Measurements from ENCODE around the gene HOXB7. TPM values are rescaled to one million over a fixed set of nuclear protein-coding genes. Genes with fewer than 3 reads are reported as not detected.

The HOXB7 gene
- polyA plus RNA-seq, 3 donors: not detected

GRCh38 chr17:48587276-48588073 is 23.3 kb downstream of the HOXB7 start:
- Histone ChIP-seq H3K27me3 (ENCODE audit: control insufficient read depth in 2 of 2, insufficient read depth in 2 of 2, low read length in 2 of 2) (peaks cover 91 to 99% of the 10 kb centered on the region in 2 donors), H3K4me1 (ENCODE audit: control insufficient read depth in 1 of 2, insufficient read depth in 2 of 2, low read length in 2 of 2) (peaks cover 30 to 44% of the 10 kb centered on the region in 2 donors), H3K4me2 (replicated peaks; ENCODE audit: extremely low read depth, low read length, poor library complexity, severe bottlenecking) (no peak overlapping the region), H3K36me3 (replicated peaks in 1 of 2; ENCODE audit: control insufficient read depth in 1 of 2, insufficient read depth in 2 of 2, low read length in 2 of 2) (no peaks in the 10 kb centered on the region), H3K79me2 (ENCODE audit: insufficient read depth, low read length) (no peaks in the 10 kb centered on the region), H3K4me3 (replicated peaks in 1 of 3; ENCODE audit: low read depth in 2 of 3, low read length in 3 of 3) (no peak overlapping the region), H3K27ac (ENCODE audit: low read depth in 1 of 2, low read length in 2 of 2) (no peak overlapping the region), H2AFZ (ENCODE audit: insufficient read depth, low read depth, low read length, poor library complexity, severe bottlenecking) (no peak overlapping the region), H3K9me3 (replicated peaks in 1 of 2; ENCODE audit: control insufficient read depth in 1 of 2, insufficient read depth in 1 of 2, low read length in 2 of 2) (peaks cover 0 to 20% of the 10 kb centered on the region in 2 donors), H3K9ac (ENCODE audit: insufficient read depth, low read length, poor library complexity, severe bottlenecking) (no peak overlapping the region), H4K20me1 (ENCODE audit: insufficient read depth, low read length) (no peaks in the 10 kb centered on the region)
- no peak overlapping the region for H3K27ac Mint-ChIP-seq
- peaks cover 11 to 44% of the 10 kb centered on the region in 2 donors for H3K36me3 Mint-ChIP-seq
- 47% methylated on average over 2 of the region's 5 CpGs for WGBS (ENCODE audit: insufficient coverage)
- peaks cover 99 to 100% (median 100%) of the 10 kb centered on the region in 3 donors for H3K27me3 Mint-ChIP-seq (ENCODE audit: low read depth in 3 of 3)
- H3K9me3 Mint-ChIP-seq: peaks cover 0 to 30% (median 16%) of the 10 kb centered on the region in 7 donors
- DNase-seq: no peak
- H3K4me3 Mint-ChIP-seq: peak overlapping the region in 1 of 2 donors; percentile 99
- TF ChIP-seq CTCF (IDR thresholded peaks at IDR 0.05): no peak
- peaks cover 50% of the 10 kb centered on the region for H3K4me1 Mint-ChIP-seq
- intact Hi-C loops (cut with micrococcal nuclease): no loop called here

- Histone ChIP-seq H3K27ac (ENCODE audit: low read depth in 1 of 2, low read length in 2 of 2) (no peak overlapping the region), H2AFZ (ENCODE audit: insufficient read depth, low read depth, low read length, poor library complexity, severe bottlenecking) (peak overlapping the region; percentile 78), H3K36me3 (replicated peaks in 1 of 2; ENCODE audit: control insufficient read depth in 1 of 2, insufficient read depth in 2 of 2, low read length in 2 of 2) (no peaks in the 10 kb centered on the region), H3K4me3 (replicated peaks in 1 of 3; ENCODE audit: low read depth in 2 of 3, low read length in 3 of 3) (peak overlapping the region; percentile 51 to 83 (median 70)), H3K79me2 (ENCODE audit: insufficient read depth, low read length) (no peaks in the 10 kb centered on the region), H3K9me3 (replicated peaks in 1 of 2; ENCODE audit: control insufficient read depth in 1 of 2, insufficient read depth in 1 of 2, low read length in 2 of 2) (peaks cover 0 to 22% of the 10 kb centered on the region in 2 donors), H3K9ac (ENCODE audit: insufficient read depth, low read length, poor library complexity, severe bottlenecking) (no peak overlapping the region), H3K4me1 (ENCODE audit: control insufficient read depth in 1 of 2, insufficient read depth in 2 of 2, low read length in 2 of 2) (peaks cover 32 to 52% of the 10 kb centered on the region in 2 donors), H4K20me1 (ENCODE audit: insufficient read depth, low read length) (no peaks in the 10 kb centered on the region), H3K27me3 (ENCODE audit: control insufficient read depth in 2 of 2, insufficient read depth in 2 of 2, low read length in 2 of 2) (peaks cover 90 to 99% of the 10 kb centered on the region in 2 donors), H3K4me2 (replicated peaks; ENCODE audit: extremely low read depth, low read length, poor library complexity, severe bottlenecking) (peak overlapping the region; percentile 95)
- Mint-ChIP-seq H3K27ac (no peak overlapping the region), H3K9me3 (peaks cover 0 to 33% (median 18%) of the 10 kb centered on the region in 7 donors), H3K4me3 (peak overlapping the region; percentile 97 to 99), H3K27me3 (ENCODE audit: low read depth in 3 of 3) (peaks cover 98 to 100% (median 99%) of the 10 kb centered on the region in 3 donors), H3K4me1 (peaks cover 56% of the 10 kb centered on the region), H3K36me3 (peaks cover 11 to 43% of the 10 kb centered on the region in 2 donors)
- no peak for DNase-seq
- TF ChIP-seq CTCF (IDR thresholded peaks at IDR 0.05): no peak
- intact Hi-C loops (cut with micrococcal nuclease): no loop called here
- 1% methylated on average over 13 of the region's 34 CpGs for WGBS (ENCODE audit: insufficient coverage)
Measured at GRCh38 chr17:48586355-48587258, 24.2 kb downstream of the HOXB7 start.

Measured in CD14-positive monocyte (primary cell).